ENCODE data around the gene PHETA2.
"Not testable (repeated sequence)": the region's sequence is repeated elsewhere in the genome, so short reads cannot be mapped to it uniquely, and the experiment has no call there.

PHETA2 gene

GRCh38 chr22:42111798-42112197 lies 37.8 kb downstream of the PHETA2 start:
- no peak for DNase-seq

GRCh38 chr22:42112793-42113192 lies 38.7 kb downstream of the PHETA2 start:
- peak; percentile 12 for DNase-seq

- no peak for DNase-seq
Measured at GRCh38 chr22:42114721-42115120, 40.7 kb downstream of the PHETA2 start.

GRCh38 chr22:42115420-42115830 lies 41.4 kb downstream of the PHETA2 start:
- not testable (repeated sequence) for DNase-seq

GRCh38 chr22:42116848-42117424 lies 42.9 kb downstream of the PHETA2 start:
- DNase-seq, result no peak

- not testable (repeated sequence) for DNase-seq
Measured at GRCh38 chr22:42120231-42121021, 46.4 kb downstream of the PHETA2 start.

GRCh38 chr22:42123529-42123928 lies 49.5 kb downstream of the PHETA2 start:
- DNase-seq, result not testable (repeated sequence)

- no peak for DNase-seq
Measured at GRCh38 chr22:42127606-42128005, 53.6 kb downstream of the PHETA2 start.

GRCh38 chr22:42128007-42128406 lies 54.0 kb downstream of the PHETA2 start:
- DNase-seq, result not testable (repeated sequence)

All from NCI-H1694 treated with DMSO at 0.1 percent for 48 hours (cell line).